Breast epithelium (tissue), 3 donors: ENCODE results near the gene PCDHGA1.

Source experiments
- POLR2A ChIP-seq: fragments of 450-650 bp; IDR thresholded peaks from one replicate; pipeline ENCODE4 v1.6.1; 2016; ENCODE audit warnings: antibody characterized with exemption, mild to moderate bottlenecking, moderate library complexity
- POLR2AphosphoS5 ChIP-seq, 3 donors: sonication (generic); formaldehyde crosslinking; IDR thresholded peaks; one replicate each; pipeline ENCODE4 v1.6.1; 2017; ENCODE audit warnings: antibody characterized with exemption in 3 of 3
- TF ChIP-seq, protein P1 (sequence below), 3 donors: fragments of 450-650 bp; IDR thresholded peaks; one replicate each; pipeline ENCODE4 v1.5.1; 2016 to 2017; ENCODE audit warnings: antibody characterized with exemption in 3 of 3, mild to moderate bottlenecking in 3 of 3, moderate library complexity in 3 of 3

GRCh38 chr5:141434006-141434405 lies 103.7 kb downstream of the PCDHGA1 start:
- TF ChIP-seq, protein P1, sequence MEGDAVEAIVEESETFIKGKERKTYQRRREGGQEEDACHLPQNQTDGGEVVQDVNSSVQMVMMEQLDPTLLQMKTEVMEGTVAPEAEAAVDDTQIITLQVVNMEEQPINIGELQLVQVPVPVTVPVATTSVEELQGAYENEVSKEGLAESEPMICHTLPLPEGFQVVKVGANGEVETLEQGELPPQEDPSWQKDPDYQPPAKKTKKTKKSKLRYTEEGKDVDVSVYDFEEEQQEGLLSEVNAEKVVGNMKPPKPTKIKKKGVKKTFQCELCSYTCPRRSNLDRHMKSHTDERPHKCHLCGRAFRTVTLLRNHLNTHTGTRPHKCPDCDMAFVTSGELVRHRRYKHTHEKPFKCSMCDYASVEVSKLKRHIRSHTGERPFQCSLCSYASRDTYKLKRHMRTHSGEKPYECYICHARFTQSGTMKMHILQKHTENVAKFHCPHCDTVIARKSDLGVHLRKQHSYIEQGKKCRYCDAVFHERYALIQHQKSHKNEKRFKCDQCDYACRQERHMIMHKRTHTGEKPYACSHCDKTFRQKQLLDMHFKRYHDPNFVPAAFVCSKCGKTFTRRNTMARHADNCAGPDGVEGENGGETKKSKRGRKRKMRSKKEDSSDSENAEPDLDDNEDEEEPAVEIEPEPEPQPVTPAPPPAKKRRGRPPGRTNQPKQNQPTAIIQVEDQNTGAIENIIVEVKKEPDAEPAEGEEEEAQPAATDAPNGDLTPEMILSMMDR (IDR thresholded peaks at IDR 0.05) = no peak
- TF ChIP-seq POLR2AphosphoS5 (IDR thresholded peaks at IDR 0.05) (no peak), POLR2A (no peak)
